Colonic mucosa (tissue), 4 donors: ENCODE results near the gene LENG8. TPM values are rescaled to one million over a fixed set of nuclear protein-coding genes. Genes with fewer than 3 reads are reported as not detected.

Experiments
- DNase-seq: peaks from one replicate; pipeline ENCODE4 v3.0.0-alpha.2; 2020
- H3K27ac ChIP-seq: fragments of 200-600 bp; one replicate; pipeline ENCODE4 v1.8.0; 2021
- H3K27me3 ChIP-seq: fragments of 200-600 bp; one replicate; pipeline ENCODE4 v1.8.0; 2021
- H3K36me3 ChIP-seq: fragments of 200-600 bp; one replicate; pipeline ENCODE4 v1.8.0; 2021
- H3K4me1 ChIP-seq: fragments of 200-600 bp; one replicate; pipeline ENCODE4 v1.8.0; 2021; ENCODE audit warnings: mild to moderate bottlenecking
- H3K4me3 ChIP-seq: fragments of 200-600 bp; one replicate; pipeline ENCODE4 v1.8.0; 2021
- H3K9ac ChIP-seq, 2 donors: one replicate each; pipeline ENCODE4 v1.7.0; 2013; ENCODE audit warnings: control low read depth in 2 of 2, low read depth in 2 of 2, low read length in 2 of 2
- H3K9me3 ChIP-seq: fragments of 200-600 bp; one replicate; pipeline ENCODE4 v1.8.0; 2021
- CTCF ChIP-seq: fragments of 200-600 bp; IDR thresholded peaks from one replicate; pipeline ENCODE4 v1.8.0; 2022; ENCODE audit warnings: antibody characterized with exemption, mild to moderate bottlenecking
- intact Hi-C: fragments of 100-400 bp; cut with DNase I; formaldehyde crosslinking; loops from one replicate; pipeline ENCODE4 v1.14.1; 2022
- total RNA-seq, 2 donors: library from RNA; stranded (reverse); fragmentation: NEBNext Ultra II Directional in 1 of 2; extraction: Animal tissue kit (Norgen Biotek cat#: 25700) in 1 of 2; gene quantifications; one replicate each; pipeline ENCODE4 v1.2.1, GENCODE V29; 2021
- donor health status: healthy.
- donor health status: DM: no; HTN: no; CAD: no.
- donor health status: DM: no; HTN: no; CAD: no.

LENG8 gene
- total RNA-seq, 2 donors from 2014 or later = 80.2 to 154 TPM

- no peaks in the 10 kb centered on the region for H3K4me1 ChIP-seq
- TF ChIP-seq CTCF = no peak
- DNase-seq = peak; percentile 78
- H3K9me3 ChIP-seq = no peaks in the 10 kb centered on the region
- H3K4me3 ChIP-seq = no peak overlapping the region
- intact Hi-C loops = no loop called here
- peak overlapping the region; percentile 99 for H3K27ac ChIP-seq
- H3K36me3 ChIP-seq = no peaks in the 10 kb centered on the region
- peak overlapping the region; percentile 68 to 88 for H3K9ac ChIP-seq
- no peaks in the 10 kb centered on the region for H3K27me3 ChIP-seq
These were observed 20.5 kb downstream of the LENG8 start for GRCh38 chr19:54469496-54469934.

- Histone ChIP-seq H3K4me3 (peak overlapping the region; percentile 56), H3K36me3 (no peaks in the 10 kb centered on the region), H3K27me3 (no peaks in the 10 kb centered on the region), H3K27ac (peak overlapping the region; percentile 99), H3K4me1 (no peaks in the 10 kb centered on the region), H3K9ac (peak overlapping the region; percentile 88 to 91), H3K9me3 (no peaks in the 10 kb centered on the region)
- intact Hi-C loops = no loop called here
- TF ChIP-seq CTCF = no peak
- no peak for DNase-seq
These were observed 21.4 kb downstream of the LENG8 start for GRCh38 chr19:54470276-54470887.

GRCh38 chr19:54470991-54471782, 22.2 kb downstream of the LENG8 start:
- intact Hi-C loops = no loop called here
- DNase-seq = peak; percentile 63
- Histone ChIP-seq H3K9ac (peak overlapping the region; percentile 88 to 91), H3K27ac (peak overlapping the region; percentile 99), H3K4me1 (no peaks in the 10 kb centered on the region), H3K27me3 (no peaks in the 10 kb centered on the region), H3K36me3 (no peaks in the 10 kb centered on the region), H3K4me3 (peak overlapping the region; percentile 56), H3K9me3 (no peaks in the 10 kb centered on the region)
- TF ChIP-seq CTCF = no peak

- H3K4me1 ChIP-seq = no peaks in the 10 kb centered on the region
- H3K27me3 ChIP-seq = no peaks in the 10 kb centered on the region
- H3K9ac ChIP-seq = peak within 1 kb of the TSS; percentile 73 to 89
- no peak for TF ChIP-seq CTCF
- peak; percentile 88 for DNase-seq
- H3K36me3 ChIP-seq = no peaks in the 10 kb centered on the region
- peak within 1 kb of the TSS; percentile 94 for H3K27ac ChIP-seq
- intact Hi-C loops = no loop called here
- H3K9me3 ChIP-seq = no peaks in the 10 kb centered on the region
- H3K4me3 ChIP-seq = peak within 1 kb of the TSS; percentile 41
These were observed 24.3 kb downstream of the LENG8 start, which contains the start of gene CDC42EP5 for GRCh38 chr19:54473071-54473891. TSS of gene CDC42EP5 (minus strand) at chr19:54473296. CDS start at chr19:54465547, 7,749 bp downstream.

GRCh38 chr19:54473892-54474372, 24.9 kb downstream of the LENG8 start:
- intact Hi-C loops = no loop called here
- Histone ChIP-seq H3K36me3 (no peaks in the 10 kb centered on the region), H3K4me3 (peak overlapping the region; percentile 41), H3K9ac (peak overlapping the region; percentile 54 to 89), H3K27ac (peak overlapping the region; percentile 94), H3K27me3 (no peaks in the 10 kb centered on the region), H3K4me1 (no peaks in the 10 kb centered on the region), H3K9me3 (no peaks in the 10 kb centered on the region)
- no peak for DNase-seq
- TF ChIP-seq CTCF = no peak
